GM12864 (cell line): ENCODE data around the gene RPP25L.

Experiments
- DNase-seq: peaks from one replicate; pipeline ENCODE4 v3.0.0-alpha.2; 2011; ENCODE audit warnings: low read depth
- H3K4me3 ChIP-seq: 2 replicates; pipeline ENCODE4 v1.5.1; 2011; ENCODE audit warnings: mild to moderate bottlenecking, low read depth, low read length, control low read depth
- TF ChIP-seq, protein P1 (sequence below): IDR thresholded peaks from 2 replicates; pipeline ENCODE4 v1.5.1; 2011; ENCODE audit warnings: low read depth, mild to moderate bottlenecking, moderate library complexity, low read length, control low read depth, inconsistent platforms; ENCODE audit errors: missing control alignments

Gene RPP25L

DNA sequence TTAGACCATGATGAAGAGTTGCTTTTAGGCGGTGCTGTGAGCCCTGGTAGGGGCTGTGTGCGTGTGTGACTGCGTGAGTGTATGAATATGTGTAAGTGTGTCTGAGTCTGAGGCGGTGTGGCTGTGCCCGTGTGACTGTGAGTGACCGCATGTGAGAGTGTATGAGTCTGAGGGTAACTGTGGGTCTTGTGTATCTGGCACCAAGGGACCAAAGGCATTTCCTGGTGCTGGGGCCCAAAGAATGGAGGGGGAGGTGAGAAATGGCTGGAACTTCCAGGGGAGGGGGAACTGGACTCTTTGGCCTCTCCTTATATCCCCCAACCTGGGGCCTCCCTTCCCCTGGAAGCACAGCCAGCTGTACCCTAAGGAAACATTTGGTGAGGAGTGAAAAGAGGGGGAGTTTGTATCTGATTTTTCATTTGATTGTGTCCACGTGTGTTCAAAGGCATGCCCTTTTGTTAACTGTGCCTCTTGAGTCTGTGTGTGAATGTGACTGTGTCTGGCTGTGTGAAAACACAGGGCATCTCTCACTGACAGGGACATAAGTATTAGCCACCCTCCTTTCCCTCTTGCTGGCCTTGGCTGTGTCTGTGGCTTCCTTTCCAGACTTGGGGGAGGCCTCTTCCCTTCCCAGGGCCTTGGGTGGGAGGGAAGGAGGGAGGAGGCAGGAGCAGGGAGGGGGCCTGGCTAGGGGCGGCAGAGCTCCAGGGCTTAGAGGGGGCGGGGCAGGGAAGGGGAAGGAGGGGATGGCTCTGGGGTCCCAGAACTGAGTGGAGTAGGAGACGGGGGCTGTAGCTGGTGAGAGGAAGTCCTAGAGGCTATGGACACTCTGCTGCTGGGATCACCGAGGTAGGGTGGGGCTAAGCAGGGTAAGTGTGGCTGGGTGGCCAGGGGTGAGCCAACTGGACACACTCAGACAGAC is 41.5 kb upstream of the RPP25L start:
- DNase-seq, result no peak
- H3K4me3 ChIP-seq, result no peak overlapping the region
- TF ChIP-seq, protein P1, sequence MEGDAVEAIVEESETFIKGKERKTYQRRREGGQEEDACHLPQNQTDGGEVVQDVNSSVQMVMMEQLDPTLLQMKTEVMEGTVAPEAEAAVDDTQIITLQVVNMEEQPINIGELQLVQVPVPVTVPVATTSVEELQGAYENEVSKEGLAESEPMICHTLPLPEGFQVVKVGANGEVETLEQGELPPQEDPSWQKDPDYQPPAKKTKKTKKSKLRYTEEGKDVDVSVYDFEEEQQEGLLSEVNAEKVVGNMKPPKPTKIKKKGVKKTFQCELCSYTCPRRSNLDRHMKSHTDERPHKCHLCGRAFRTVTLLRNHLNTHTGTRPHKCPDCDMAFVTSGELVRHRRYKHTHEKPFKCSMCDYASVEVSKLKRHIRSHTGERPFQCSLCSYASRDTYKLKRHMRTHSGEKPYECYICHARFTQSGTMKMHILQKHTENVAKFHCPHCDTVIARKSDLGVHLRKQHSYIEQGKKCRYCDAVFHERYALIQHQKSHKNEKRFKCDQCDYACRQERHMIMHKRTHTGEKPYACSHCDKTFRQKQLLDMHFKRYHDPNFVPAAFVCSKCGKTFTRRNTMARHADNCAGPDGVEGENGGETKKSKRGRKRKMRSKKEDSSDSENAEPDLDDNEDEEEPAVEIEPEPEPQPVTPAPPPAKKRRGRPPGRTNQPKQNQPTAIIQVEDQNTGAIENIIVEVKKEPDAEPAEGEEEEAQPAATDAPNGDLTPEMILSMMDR, result no peak

GRCh38 chr9:34652602-34653000 is 40.7 kb upstream of the RPP25L start:
- no peak for DNase-seq
- H3K4me3 ChIP-seq, result no peak overlapping the region
- TF ChIP-seq, protein P1, result no peak

DNA sequence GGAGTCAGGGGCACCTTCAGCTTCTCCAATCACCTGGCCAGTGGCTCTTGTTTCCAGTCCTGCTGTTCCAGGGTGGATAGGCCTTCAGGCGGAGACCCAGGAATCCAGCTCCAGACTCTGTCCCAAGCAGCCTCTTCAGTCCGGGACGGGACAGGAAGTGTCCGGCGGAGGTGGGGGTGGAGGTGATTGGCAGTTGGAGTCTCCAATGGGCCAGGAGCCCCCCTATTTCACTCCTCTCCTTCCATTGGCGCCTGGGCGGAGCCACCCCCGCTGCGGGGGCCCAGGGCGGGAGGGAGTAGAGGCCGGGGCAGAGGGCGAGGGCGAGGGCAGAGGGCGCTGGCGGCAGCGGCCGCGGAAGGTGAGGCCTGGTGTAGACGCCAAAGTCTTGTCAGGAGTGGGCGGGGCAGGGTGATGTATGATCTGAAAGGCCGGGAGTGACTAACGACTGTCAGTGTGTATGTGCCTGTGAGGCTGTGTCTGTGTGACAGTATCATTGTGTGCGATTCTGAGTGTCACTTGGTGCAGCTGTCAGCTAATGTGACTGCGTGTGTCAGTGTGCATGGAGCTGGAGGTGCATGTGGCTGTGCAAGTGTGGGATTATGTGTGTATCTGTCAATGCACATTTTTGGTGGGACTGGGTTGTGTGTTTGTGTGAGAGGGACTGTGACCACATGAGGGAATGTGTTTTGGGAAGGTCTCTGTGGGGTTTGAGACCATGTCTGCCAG is 40.1 kb upstream of the RPP25L start, which contains the start of gene IL11RA:
Gene IL11RA, plus strand, starts transcription at position 310 of the 726 bp plus-strand sequence. CDS start 3,033 bp downstream, outside the sequence.
- no peak within 1 kb of the TSS for H3K4me3 ChIP-seq
- TF ChIP-seq, protein P1, result no peak
- no peak for DNase-seq

GRCh38 chr9:34651321-34651720 is 39.4 kb upstream of the RPP25L start:
- no peak overlapping the region for H3K4me3 ChIP-seq
- DNase-seq, result no peak
- TF ChIP-seq, protein P1, result no peak

DNA sequence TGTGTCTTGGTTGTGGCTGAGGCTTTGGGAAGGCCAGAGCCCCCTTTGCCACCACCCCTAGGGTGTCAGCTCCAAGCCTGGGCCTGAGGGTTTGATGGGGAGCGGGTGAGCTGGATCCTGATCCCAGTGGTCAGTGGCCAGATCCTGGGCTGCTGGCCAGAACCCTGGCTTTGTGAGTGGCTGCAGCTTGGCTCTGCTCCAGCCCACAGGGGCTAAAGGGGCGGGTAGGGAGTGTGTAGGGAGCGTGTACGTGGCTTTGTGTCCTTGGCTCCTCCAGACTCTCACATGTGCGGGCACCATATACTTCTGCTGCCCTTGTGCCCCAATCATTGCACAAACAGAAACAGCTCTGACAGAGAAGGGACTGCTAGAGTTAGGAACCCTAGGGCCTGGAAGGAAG is 38.9 kb upstream of the RPP25L start:
- no peak for DNase-seq
- H3K4me3 ChIP-seq, result no peak overlapping the region
- TF ChIP-seq, protein P1, result no peak

DNA sequence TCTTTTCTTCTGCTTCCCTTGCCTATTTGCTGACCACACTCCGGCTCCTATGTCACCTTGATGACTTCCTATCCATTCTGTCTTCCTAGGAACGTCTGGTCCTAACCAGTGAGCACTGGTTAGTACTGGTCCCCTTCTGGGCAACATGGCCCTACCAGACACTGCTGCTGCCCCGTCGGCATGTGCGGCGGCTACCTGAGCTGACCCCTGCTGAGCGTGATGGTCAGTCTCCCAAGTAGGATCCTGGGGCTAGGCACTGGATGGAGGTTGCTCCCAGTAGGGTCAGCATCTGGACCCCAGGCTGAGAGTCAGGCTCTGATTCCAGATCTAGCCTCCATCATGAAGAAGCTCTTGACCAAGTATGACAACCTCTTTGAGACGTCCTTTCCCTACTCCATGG is 36.8 kb upstream of the RPP25L start:
- H3K4me3 ChIP-seq, result no peak overlapping the region
- DNase-seq, result no peak
- TF ChIP-seq, protein P1, result no peak
